GM19035 (cell line): ENCODE measurements around the gene AFF3.

ENCODE experiments used
- ATAC-seq: cut with Tn5 transposase; IDR thresholded peaks from one replicate; pipeline ENCODE4 v1.9.1; 2021; ENCODE audit not compliant: unreplicated experiment

AFF3 gene

DNA sequence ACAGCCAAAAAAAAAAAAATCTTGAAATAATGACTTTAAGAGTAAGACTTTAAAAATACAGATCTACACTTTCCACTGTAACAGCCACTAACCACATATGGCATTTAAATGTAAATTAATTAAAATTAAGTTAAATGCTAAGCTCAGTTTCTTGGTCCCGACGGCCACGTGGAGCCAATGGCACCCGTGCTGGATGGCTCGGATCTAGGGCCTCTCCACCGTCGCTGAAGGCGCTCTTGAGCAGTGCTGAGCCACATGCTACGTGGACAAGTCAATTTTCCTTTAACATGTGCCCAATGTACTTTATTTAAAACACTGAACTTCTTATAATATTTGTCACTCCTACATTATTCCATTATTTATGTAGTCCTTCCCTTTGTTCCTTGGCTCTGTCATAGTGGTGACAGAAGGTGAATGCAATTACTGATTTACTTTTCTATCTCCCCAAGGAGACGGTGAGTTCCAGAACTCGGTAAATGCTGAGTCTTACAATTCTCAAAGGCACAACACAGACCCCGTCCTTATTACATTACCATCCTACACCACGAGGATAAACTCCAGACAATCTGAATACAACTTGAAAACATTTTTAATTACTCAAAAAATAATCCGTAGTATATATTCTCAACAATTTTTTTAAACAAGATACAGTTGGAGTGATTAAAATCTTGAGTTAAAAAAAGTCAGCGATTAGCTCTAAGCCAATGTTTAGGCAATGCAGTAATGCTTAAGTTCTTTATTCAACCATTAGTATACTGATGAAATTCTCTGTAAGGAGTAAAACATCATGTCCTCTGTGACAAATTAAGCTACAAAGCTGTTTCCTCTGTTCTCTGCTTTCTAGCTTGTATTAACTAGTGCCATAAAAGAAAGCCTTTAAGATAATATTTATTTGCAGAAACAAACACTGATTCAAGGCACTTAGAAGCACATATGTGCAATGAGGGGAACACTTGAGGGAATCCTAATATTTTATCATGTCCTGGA is 95.1 kb downstream of the AFF3 start:
- no peak for ATAC-seq

DNA sequence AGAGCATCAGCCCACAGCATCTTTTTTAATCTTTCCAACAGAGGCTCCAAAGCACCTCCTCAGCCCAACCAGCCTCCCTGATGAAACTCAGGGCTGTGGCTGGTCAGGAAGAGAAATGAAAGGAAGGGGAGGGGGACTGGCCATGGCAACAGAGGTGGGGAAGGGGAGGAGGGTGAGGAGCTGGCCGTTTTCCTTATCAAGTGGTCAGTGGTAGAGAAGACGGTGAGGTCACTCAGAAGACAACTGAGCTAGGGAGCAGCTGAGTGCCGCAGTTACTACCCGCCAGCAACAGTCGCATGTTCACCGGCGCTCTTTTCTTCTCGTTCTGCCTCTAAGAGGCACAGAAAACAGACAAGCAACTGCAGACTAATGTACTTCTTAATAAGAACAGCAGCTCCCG is 97.4 kb downstream of the AFF3 start:
- no peak for ATAC-seq

- ATAC-seq: no peak
Measured at GRCh38 chr2:100043891-100044255, 98.5 kb downstream of the AFF3 start.

DNA sequence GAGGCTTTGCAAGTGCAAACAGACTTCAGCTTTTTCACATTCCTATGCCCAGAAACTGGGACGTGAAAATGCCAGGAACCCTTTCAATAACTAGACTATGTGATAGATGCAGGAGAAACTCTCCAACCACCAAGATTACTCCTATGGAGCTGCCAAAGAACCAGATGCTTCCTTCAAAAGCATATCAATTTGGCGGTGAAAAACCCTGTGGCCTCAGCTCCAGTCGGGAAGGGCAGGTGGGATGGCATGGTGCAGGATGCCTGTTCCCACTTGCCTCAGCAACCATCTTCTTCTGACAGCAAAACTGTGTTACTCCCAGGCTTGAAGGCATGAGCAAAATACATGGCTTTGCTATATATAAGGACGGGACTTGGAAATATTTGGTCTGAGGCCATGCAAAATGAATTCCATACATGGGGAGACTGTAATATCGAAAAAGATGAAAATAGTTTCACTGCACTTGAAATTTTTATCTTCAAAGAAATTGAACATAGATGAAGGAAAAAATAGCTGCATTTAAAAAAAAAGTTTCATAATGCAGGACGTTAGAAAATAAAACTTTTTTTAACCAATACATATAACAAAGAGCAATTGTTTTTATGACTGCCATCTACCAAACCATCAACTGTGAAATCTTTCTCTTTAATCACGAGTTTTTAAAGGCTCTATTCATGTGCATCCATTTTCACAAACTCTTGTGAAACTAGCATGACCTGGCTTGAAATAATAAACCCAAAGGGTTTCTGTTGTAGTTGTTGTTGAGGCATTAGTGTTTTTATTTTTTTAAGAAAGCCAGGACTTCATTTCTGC is 99.1 kb downstream of the AFF3 start:
- ATAC-seq: no peak

- ATAC-seq: no peak
Measured at GRCh38 chr2:100042562-100042961, 99.8 kb downstream of the AFF3 start.

GRCh38 chr2:100041946-100042345 is 100.4 kb downstream of the AFF3 start:
- no peak for ATAC-seq

- no peak for ATAC-seq
Measured at GRCh38 chr2:100041385-100041784, 101.0 kb downstream of the AFF3 start.

DNA sequence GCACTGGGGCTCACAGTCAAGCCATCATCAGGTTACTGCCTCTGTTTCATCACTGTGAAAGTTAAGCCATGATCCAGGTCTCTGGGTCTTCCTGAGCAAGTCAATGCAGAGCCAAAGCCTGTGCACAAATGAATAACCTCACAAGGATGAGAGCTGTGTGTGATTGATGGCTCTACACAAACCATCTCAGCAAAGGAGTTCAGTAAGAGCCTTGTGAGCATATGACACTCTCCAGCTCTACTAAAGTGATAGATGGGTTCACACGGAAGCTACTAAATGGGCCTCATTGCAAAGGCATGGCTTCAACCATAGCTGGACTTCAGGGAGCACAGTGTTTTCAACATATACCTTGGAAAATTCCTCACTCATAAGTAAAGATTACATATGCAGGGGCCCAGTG is 101.5 kb downstream of the AFF3 start:
- ATAC-seq: no peak

DNA sequence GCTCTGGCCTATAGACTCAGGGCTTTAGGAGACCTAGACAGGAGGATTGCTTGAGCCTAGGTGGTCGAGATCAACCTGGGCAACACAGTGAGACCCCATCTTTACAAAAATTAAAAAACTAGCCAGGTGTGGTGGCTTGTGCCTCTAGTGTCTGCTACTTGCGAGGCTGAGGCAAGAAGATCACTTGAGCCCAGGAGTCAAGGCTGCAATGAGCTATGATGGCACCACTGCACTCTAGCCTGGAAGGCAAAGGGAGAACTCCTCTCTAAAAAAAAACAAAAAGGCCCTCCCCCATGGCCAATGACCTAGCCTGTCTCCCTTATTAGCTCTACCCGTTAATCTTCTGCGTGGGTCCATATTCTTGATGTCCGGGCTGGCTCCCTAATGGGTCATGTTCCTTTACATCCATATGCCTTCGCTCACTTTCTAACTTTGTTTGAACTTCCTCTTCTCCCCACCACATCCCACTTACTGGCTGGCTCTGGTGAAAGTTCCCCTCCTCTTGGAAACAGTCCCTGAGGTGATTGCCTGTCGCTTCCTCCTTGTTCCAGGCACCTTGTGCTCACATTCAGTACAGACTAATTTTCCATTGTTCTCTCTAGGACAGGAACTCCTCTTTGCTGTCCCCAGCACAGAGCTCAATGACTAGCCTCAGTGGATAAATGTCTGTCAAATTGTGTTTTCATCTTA is 103.0 kb downstream of the AFF3 start:
- no peak for ATAC-seq

GRCh38 chr2:100038011-100038410 is 104.4 kb downstream of the AFF3 start:
- no peak for ATAC-seq

GRCh38 chr2:100036793-100037192 is 105.6 kb downstream of the AFF3 start:
- ATAC-seq: no peak

DNA sequence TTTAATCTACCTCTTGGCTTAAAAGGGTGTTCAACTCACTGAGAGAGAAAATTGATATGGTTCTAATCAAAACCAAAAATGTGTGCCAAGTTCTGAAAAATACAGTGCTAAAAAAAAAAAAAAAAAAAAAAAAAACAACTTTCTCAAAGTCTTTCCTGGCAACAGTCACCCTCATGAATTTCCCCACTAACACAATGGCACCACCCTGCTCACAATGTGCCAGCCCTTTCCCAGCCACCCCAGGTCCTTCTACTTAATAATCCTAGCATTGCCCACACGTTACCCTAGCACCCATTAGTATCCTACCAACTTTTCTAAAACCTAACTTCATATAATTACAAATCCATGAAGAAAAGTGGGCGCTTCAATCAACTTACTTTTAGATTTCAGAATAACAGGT is 106.4 kb downstream of the AFF3 start:
- no peak for ATAC-seq

- no peak for ATAC-seq
Measured at GRCh38 chr2:100034431-100034830, 108.0 kb downstream of the AFF3 start.

- ATAC-seq: no peak
Measured at GRCh38 chr2:100033976-100034375, 108.4 kb downstream of the AFF3 start.

GRCh38 chr2:100031604-100032003 is 110.8 kb downstream of the AFF3 start:
- ATAC-seq: no peak

- no peak for ATAC-seq
Measured at GRCh38 chr2:100029460-100029859, 112.9 kb downstream of the AFF3 start.

DNA sequence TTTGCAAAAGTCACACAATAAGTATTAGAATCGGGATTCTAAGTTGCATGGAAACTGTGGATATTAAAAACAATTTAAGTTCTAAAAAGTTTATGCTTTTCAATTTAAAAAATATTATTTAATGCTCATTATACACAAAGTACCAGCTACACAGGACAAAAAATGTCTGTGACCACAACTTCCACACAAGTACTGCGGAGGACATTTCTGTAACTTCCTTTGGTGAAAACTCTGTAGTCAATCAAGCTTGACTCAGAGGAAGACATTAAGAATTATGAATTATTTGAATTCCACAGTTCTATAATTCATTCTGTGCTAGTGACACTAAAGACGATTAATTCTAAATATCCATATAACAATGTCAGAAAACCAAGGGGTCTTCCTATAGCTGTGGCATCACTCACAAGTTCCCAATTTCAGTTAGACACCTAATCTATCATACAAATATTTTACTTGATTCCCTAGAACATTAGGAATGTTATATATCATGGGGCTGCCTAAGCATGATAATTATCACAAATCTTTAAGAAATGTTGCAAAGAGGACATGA is 120.5 kb downstream of the AFF3 start:
- no peak for ATAC-seq

DNA sequence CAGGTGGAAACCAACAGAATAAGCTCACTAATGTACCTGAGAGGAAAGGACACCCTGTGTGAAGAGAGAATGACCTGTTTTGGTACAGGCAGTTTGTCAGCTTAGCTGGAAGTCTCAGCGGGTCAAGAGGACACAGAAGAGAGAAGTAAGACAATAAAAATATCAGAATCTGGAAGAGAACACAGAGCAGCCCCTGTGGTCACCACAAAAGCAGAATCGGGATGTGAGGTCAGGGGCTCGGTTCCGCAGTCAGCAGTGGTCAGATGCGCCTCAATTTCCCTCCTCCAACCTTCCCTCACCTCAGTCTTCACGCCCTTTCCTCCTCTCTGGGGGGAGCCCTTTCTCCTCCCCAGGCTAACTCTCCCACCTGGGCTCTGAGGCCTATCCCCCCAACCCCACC is 122.9 kb downstream of the AFF3 start:
- ATAC-seq: no peak

DNA sequence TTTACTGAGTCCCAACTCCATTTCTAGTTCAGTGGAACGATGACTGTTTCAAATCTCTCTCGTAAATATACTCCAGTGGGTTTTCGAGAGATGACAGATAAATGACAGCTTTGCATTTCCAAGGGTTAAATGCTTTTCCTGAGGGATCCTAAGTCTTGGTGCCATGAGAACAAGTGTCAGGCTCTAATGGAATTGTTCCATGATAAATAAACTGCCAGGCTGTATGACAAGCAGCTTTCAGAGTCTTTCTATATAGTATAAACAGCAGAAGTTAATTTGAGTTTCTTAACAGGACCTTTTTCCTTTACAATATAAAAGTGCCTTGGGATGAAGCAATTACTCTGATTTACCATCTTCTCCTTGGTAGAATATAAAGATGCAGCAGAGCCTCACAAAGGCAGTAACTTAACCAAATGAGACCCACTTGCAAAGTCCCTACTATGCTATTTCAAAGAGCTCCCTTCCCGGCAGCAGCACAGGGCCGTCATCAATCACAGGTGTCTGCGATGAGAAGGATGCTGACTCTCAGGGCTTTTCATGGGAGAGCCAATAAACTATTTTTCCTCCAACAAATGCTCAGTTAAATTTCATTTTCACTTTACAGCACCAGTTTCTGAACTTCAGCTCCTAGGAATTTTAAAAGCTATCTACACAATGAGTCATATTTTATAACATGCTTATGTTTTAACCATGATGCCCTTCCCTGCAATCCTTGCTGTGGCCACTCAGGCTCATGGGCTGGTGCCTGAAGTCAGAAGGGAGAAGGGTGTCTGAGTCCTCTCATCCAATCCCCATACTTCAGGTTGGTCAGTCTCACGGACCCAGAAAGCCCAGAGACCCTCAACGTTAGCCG is 123.8 kb downstream of the AFF3 start:
- ATAC-seq: no peak

DNA sequence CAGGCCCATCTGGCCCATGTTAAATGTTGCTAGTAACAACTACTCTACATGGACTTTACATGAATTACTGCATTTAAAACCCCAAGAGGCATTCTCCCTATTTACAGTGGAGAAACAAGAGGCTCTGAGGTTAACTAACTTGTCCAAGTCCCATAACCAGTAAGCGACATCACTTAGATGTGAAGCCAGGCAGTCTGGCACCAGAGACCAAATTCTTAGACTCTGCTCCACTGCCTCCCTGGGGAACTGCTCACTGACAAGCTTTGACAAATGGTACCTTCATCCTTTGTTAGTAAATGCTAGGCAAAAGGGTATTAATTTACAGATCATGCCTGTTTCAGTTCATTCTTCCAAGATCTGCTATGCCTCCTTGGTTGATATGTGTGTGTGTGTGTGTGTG is 124.8 kb downstream of the AFF3 start:
- ATAC-seq: no peak
